Endodermal cell (in vitro differentiated cells): ENCODE results near the gene MAPK1IP1L. TPM values are rescaled to one million over a fixed set of nuclear protein-coding genes. Genes with fewer than 3 reads are reported as not detected.

Experiments
- DNase-seq: peaks from one replicate; pipeline ENCODE4 v3.0.0-alpha.2; 2017
- H3K27ac ChIP-seq: 2 replicates; pipeline ENCODE4 v1.5.1; 2013; ENCODE audit warnings: mild to moderate bottlenecking, low read depth, low read length, moderate library complexity
- H3K27me3 ChIP-seq: 2 replicates; pipeline ENCODE4 v1.6.1; 2013; ENCODE audit warnings: mild to moderate bottlenecking, low read length, moderate library complexity; ENCODE audit not compliant: insufficient read depth, control insufficient read depth, poor library complexity, severe bottlenecking
- H3K36me3 ChIP-seq: 2 replicates; pipeline ENCODE4 v1.7.0; 2013; ENCODE audit warnings: mild to moderate bottlenecking, low read length, moderate library complexity; ENCODE audit not compliant: control insufficient read depth, insufficient read depth
- H3K4me1 ChIP-seq: one replicate; pipeline ENCODE4 v1.7.0; 2013; ENCODE audit warnings: low read length; ENCODE audit not compliant: control insufficient read depth, insufficient read depth
- H3K4me3 ChIP-seq: 2 replicates; pipeline ENCODE4 v1.5.1; 2013; ENCODE audit warnings: mild to moderate bottlenecking, low read length, moderate library complexity
- H3K9ac ChIP-seq: 2 replicates; pipeline ENCODE4 v1.6.1; 2013; ENCODE audit warnings: mild to moderate bottlenecking, low read length, moderate library complexity; ENCODE audit not compliant: poor library complexity, severe bottlenecking; ENCODE audit errors: extremely low read depth
- H3K9me3 ChIP-seq: 2 replicates; pipeline ENCODE4 v1.6.1; 2013; ENCODE audit warnings: mild to moderate bottlenecking, low read length, moderate library complexity; ENCODE audit not compliant: control insufficient read depth
- H3K27ac Mint-ChIP-seq: 2 replicates; pipeline ENCODE4 v1.8.0; 2020; ENCODE audit warnings: mixed read lengths
- H3K27me3 Mint-ChIP-seq: 2 replicates; pipeline ENCODE4 v1.8.0; 2021; ENCODE audit warnings: mild to moderate bottlenecking, mixed read lengths; ENCODE audit not compliant: insufficient read depth
- H3K36me3 Mint-ChIP-seq: 2 replicates; pipeline ENCODE4 v1.8.0; 2020; ENCODE audit warnings: low read depth, mixed read lengths
- H3K4me1 Mint-ChIP-seq: 2 replicates; pipeline ENCODE4 v1.8.0; 2020; ENCODE audit warnings: mixed read lengths
- H3K4me3 Mint-ChIP-seq: 2 replicates; pipeline ENCODE4 v1.8.0; 2020; ENCODE audit warnings: mild to moderate bottlenecking, moderate library complexity, mixed read lengths
- H3K9me3 Mint-ChIP-seq: 2 replicates; pipeline ENCODE4 v1.8.0; 2020; ENCODE audit warnings: mild to moderate bottlenecking, mixed read lengths
- WGBS, 2 experiments: methylation state at CpG; one replicate each; pipeline versions ENCODE4 v1.1.5 to v1.1.7; 2013; ENCODE audit warnings: missing lambda C conversion rate in 2 of 2, mixed read lengths in 1 of 2; ENCODE audit not compliant: insufficient coverage in 1 of 2, insufficient read length in 1 of 2; 5-methylcytosine and 5-hydroxymethylcytosine counted together
- total RNA-seq, 2 donors: library from RNA; stranded (reverse); fragmentation: NEBNext Ultra II Directional in 1 of 2; extraction: Animal tissue kit (Norgen Biotek cat#: 25700) in 1 of 2; gene quantifications; 2 replicates in 1 of 2; 3 replicates in 1 of 2; pipeline ENCODE4 v1.2.1, GENCODE V29; 2021
- TF ChIP-seq, protein P1 (sequence below): fragments of 200-600 bp; sonication (generic); conservative IDR thresholded peaks from 2 replicates; pipeline ENCODE4 v1.5.0; 2021; ENCODE audit warnings: antibody characterized with exemption, mild to moderate bottlenecking

MAPK1IP1L gene
- total RNA-seq, 2 donors from 2014 or later = 122 to 153 TPM

DNA sequence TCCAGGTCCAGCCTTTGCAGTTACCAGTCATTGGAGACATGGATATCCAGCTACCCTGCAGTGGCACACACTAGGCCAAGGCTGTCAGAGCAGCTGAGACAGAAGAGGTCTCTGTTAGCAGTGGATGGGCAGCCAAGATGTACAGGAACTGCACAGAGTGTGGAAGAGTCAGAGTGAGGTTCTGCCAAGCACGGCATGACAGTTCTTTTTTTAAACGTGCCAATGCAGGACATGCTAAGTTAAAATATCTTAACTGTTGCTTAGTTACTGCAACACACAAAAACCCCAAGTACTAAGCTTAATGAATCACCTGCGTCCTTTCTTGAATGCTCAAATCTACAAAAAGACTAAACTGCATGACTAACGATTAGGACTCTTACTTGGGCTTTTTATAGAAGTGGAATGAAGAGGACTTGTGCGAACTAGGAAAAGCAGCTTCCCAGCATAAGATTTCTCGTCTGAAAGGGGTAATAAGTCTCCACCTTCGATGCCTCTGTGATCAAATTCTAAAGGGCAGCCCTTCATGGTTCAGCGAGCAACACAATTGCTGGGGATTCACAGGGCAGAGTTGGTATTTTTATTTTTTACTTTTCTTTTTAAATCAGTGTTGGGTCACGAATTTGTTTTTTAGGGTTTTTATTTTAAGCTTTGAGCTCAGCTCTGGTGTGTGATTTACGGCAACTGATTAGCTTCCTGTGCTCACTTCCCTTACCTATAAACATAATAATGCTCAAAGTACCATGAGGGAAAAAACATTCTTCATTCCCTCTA lies 20.6 kb downstream of the MAPK1IP1L start:
- no peak overlapping the region for H3K4me3 ChIP-seq
- peaks cover 9% of the 10 kb centered on the region for H3K36me3 Mint-ChIP-seq
- H3K4me1 Mint-ChIP-seq = peaks cover 13% of the 10 kb centered on the region
- H3K4me1 ChIP-seq = no peaks in the 10 kb centered on the region
- H3K9me3 Mint-ChIP-seq = no peaks in the 10 kb centered on the region
- 79 to 86% methylated on average over 9 to 10 of the region's 10 CpGs for WGBS, 2 experiments
- H3K9ac ChIP-seq = no peak overlapping the region
- no peak overlapping the region for H3K27ac Mint-ChIP-seq
- H3K36me3 ChIP-seq = peaks cover 10% of the 10 kb centered on the region
- no peaks in the 10 kb centered on the region for H3K27me3 ChIP-seq
- no peaks in the 10 kb centered on the region for H3K9me3 ChIP-seq
- no peaks in the 10 kb centered on the region for H3K27me3 Mint-ChIP-seq
- TF ChIP-seq, protein P1, sequence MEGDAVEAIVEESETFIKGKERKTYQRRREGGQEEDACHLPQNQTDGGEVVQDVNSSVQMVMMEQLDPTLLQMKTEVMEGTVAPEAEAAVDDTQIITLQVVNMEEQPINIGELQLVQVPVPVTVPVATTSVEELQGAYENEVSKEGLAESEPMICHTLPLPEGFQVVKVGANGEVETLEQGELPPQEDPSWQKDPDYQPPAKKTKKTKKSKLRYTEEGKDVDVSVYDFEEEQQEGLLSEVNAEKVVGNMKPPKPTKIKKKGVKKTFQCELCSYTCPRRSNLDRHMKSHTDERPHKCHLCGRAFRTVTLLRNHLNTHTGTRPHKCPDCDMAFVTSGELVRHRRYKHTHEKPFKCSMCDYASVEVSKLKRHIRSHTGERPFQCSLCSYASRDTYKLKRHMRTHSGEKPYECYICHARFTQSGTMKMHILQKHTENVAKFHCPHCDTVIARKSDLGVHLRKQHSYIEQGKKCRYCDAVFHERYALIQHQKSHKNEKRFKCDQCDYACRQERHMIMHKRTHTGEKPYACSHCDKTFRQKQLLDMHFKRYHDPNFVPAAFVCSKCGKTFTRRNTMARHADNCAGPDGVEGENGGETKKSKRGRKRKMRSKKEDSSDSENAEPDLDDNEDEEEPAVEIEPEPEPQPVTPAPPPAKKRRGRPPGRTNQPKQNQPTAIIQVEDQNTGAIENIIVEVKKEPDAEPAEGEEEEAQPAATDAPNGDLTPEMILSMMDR = no peak
- H3K27ac ChIP-seq = peak overlapping the region; percentile 70
- H3K4me3 Mint-ChIP-seq = no peak overlapping the region
- DNase-seq = no peak

DNA sequence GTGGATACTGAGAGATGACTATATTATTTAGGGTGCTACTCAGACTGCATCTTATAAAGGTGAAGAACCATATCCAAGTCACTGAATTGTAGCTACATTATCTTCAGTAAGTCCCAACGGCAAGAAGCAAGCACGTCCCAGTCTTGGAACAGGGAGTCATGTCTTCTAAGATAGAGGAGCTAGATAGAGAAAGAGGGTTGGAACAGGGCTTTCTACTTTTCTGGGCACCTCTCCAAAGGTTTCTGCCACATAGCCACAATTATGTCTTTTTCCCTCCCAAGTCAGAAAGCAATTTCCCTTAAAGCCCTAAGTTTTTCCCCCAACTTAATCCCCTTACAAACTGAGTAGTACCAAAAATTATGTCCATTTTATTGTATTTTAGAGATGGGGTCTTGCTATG lies 22.4 kb downstream of the MAPK1IP1L start:
- Histone ChIP-seq H3K27me3 (no peaks in the 10 kb centered on the region), H3K36me3 (peaks cover 5% of the 10 kb centered on the region), H3K4me3 (no peak overlapping the region), H3K9me3 (no peaks in the 10 kb centered on the region), H3K9ac (no peak overlapping the region), H3K4me1 (peaks cover 6% of the 10 kb centered on the region), H3K27ac (no peak overlapping the region)
- no peak overlapping the region for H3K27ac Mint-ChIP-seq
- H3K27me3 Mint-ChIP-seq = no peaks in the 10 kb centered on the region
- H3K9me3 Mint-ChIP-seq = no peaks in the 10 kb centered on the region
- no peak for DNase-seq
- no peak overlapping the region for H3K4me3 Mint-ChIP-seq
- no peaks in the 10 kb centered on the region for H3K36me3 Mint-ChIP-seq
- 95% methylated on average over 2 of the region's 2 CpGs; no CpG with 5 or more reads in 1 of the 2 experiments for WGBS, 2 experiments
- TF ChIP-seq, protein P1 = no peak
- H3K4me1 Mint-ChIP-seq = peaks cover 15% of the 10 kb centered on the region

DNA sequence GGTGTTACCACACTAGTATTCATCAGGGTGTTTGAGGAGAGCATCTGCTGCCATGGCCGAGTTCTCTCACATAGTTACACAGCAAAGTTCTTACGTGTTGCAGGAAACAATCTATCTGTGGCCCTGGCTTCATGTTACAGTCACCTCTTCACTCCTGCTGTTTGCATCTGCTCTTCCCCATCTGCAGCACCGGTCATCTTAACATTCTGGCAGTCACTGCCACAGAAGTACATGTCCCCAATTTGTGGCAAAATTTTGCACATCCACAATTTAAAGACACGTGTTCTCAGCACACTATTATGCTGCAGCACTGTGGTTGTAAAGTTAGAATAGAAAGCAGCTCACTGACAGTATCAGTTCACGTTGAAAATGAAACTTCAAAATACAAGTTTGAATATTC lies 23.2 kb downstream of the MAPK1IP1L start:
- TF ChIP-seq, protein P1 = no peak
- no peaks in the 10 kb centered on the region for H3K9me3 ChIP-seq
- peaks cover 3% of the 10 kb centered on the region for H3K36me3 ChIP-seq
- no peak overlapping the region for H3K27ac ChIP-seq
- Mint-ChIP-seq H3K4me3 (no peak overlapping the region), H3K4me1 (peaks cover 15% of the 10 kb centered on the region), H3K9me3 (no peaks in the 10 kb centered on the region), H3K36me3 (no peaks in the 10 kb centered on the region), H3K27me3 (no peaks in the 10 kb centered on the region), H3K27ac (no peak overlapping the region)
- no peak for DNase-seq
- H3K9ac ChIP-seq = no peak overlapping the region
- WGBS, 2 experiments = 53 to 67% methylated on average over 5 of the region's 5 CpGs
- no peak overlapping the region for H3K4me3 ChIP-seq
- peaks cover 6% of the 10 kb centered on the region for H3K4me1 ChIP-seq
- H3K27me3 ChIP-seq = no peaks in the 10 kb centered on the region
